Ovary (tissue), 9 donors: ENCODE data around the gene ATF2. TPM values are rescaled to one million over a fixed set of nuclear protein-coding genes. Genes with fewer than 3 reads are reported as not detected.

Experiments
- DNase-seq, 5 donors: peaks; one replicate each; pipeline ENCODE4 v3.0.0-alpha.2; 2019 to 2020
- H3K27ac ChIP-seq, 2 donors: fragments of 200-600 bp; one replicate each; pipeline versions ENCODE4 v1.5.1 to v1.8.0; 2019 to 2022
- H3K27me3 ChIP-seq: fragments of 200-600 bp; one replicate; pipeline ENCODE4 v1.8.0; 2022
- H3K36me3 ChIP-seq: fragments of 200-600 bp; sonication (generic); one replicate; pipeline ENCODE4 v1.5.1; 2019
- H3K4me1 ChIP-seq: one replicate; pipeline ENCODE4 v1.8.1; 2013; ENCODE audit warnings: mild to moderate bottlenecking, moderate library complexity; ENCODE audit not compliant: insufficient read depth
- H3K4me3 ChIP-seq: fragments of 200-600 bp; sonication (generic); one replicate; pipeline ENCODE4 v1.5.1; 2017
- H3K9me3 ChIP-seq, 2 donors: fragments of 200-600 bp in 1 of 2; sonication (generic) in 1 of 2; one replicate each; pipeline versions ENCODE4 v1.5.1 to v1.8.1; 2013 to 2019; ENCODE audit warnings: mild to moderate bottlenecking in 1 of 2, moderate library complexity in 1 of 2
- EP300 ChIP-seq: sonication (generic); formaldehyde crosslinking; IDR thresholded peaks from one replicate; pipeline ENCODE4 v1.6.1; 2017; ENCODE audit warnings: antibody characterized with exemption
- POLR2A ChIP-seq: fragments of 450-650 bp; IDR thresholded peaks from one replicate; pipeline ENCODE4 v1.6.1; 2017; ENCODE audit warnings: antibody characterized with exemption, mild to moderate bottlenecking, moderate library complexity
- WGBS, 3 donors: extraction: QIAGEN DNeasy Blood & Tissue Kit in 1 of 3; methylation state at CpG; one replicate each; pipeline versions ENCODE4 v1.1.5 to v1.1.7; 2013 to 2017; 5-methylcytosine and 5-hydroxymethylcytosine counted together
- intact Hi-C, 4 donors: fragments of 100-400 bp; cut with DNase I; formaldehyde crosslinking; loops; one replicate each; pipeline versions ENCODE4 v1.11.0 to v1.15.1; 2022 to 2023
- polyA plus RNA-seq, 2 donors: library from polyadenylated mRNA; stranded (reverse); fragments of 200-250 nt in 1 of 2; fragments of 350-450 nt in 1 of 2; fragmentation: Illumina TruSeq in 1 of 2; extraction: RNeasy Lipid Tissue Mini Kit (QIAGEN cat#74804) in 1 of 2; gene quantifications; one replicate each; pipeline ENCODE4 v1.2.3, GENCODE V29; 2013 to 2014
- total RNA-seq, 7 donors: library from RNA; depleted of rRNA in 2 of 7; stranded (reverse); fragments of >200 nt in 2 of 7; fragmentation: NEBNext Ultra II Directional in 3 of 7; extraction: Animal tissue kit (Norgen Biotek cat#: 25700) in 3 of 7; gene quantifications; one replicate each; pipeline versions ENCODE4 v1.1.0 to v1.2.4, GENCODE V29; 2016 to 2023
- TF ChIP-seq, protein P1 (sequence below), 3 donors: fragments of 450-650 bp in 2 of 3; fragments of 200-600 bp in 1 of 3; IDR thresholded peaks; one replicate each; pipeline versions ENCODE4 v1.5.1 to v1.8.0; 2016 to 2022; ENCODE audit warnings: antibody characterized with exemption in 3 of 3, mild to moderate bottlenecking in 1 of 3
- donor health status: DM: no; HTN: no; CAD: no; lungs with moderate emphysema.
- donor health status: DM: no; HTN: no; CAD: no.
- donor health status: Bipolar disorder and iron deficiency.
- donor health status: DM: yes; HTN: yes; CAD: no.
- donor health status: DM: no; HTN: no; CAD: no.
- donor health status: DM: yes; HTN: yes; CAD: no.

Gene ATF2
- total and polyA plus RNA-seq, 9 donors, result 21.4 to 69.8 (median 54.5) TPM

- H3K27me3 ChIP-seq, result no peaks in the 10 kb centered on the region
- H3K4me3 ChIP-seq, result peak overlapping the region; percentile 98
- no peak for DNase-seq
- intact Hi-C loops, result no loop called here
- 40 to 60% (median 59%) methylated on average over 5 of the region's 5 CpGs for WGBS, 3 donors
- no peaks in the 10 kb centered on the region for H3K36me3 ChIP-seq
- peak overlapping the region; percentile 72 to 85 for H3K27ac ChIP-seq
- H3K4me1 ChIP-seq, result no peaks in the 10 kb centered on the region
- TF ChIP-seq EP300 (no peak), POLR2A (no peak)
- TF ChIP-seq, protein P1, sequence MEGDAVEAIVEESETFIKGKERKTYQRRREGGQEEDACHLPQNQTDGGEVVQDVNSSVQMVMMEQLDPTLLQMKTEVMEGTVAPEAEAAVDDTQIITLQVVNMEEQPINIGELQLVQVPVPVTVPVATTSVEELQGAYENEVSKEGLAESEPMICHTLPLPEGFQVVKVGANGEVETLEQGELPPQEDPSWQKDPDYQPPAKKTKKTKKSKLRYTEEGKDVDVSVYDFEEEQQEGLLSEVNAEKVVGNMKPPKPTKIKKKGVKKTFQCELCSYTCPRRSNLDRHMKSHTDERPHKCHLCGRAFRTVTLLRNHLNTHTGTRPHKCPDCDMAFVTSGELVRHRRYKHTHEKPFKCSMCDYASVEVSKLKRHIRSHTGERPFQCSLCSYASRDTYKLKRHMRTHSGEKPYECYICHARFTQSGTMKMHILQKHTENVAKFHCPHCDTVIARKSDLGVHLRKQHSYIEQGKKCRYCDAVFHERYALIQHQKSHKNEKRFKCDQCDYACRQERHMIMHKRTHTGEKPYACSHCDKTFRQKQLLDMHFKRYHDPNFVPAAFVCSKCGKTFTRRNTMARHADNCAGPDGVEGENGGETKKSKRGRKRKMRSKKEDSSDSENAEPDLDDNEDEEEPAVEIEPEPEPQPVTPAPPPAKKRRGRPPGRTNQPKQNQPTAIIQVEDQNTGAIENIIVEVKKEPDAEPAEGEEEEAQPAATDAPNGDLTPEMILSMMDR (IDR thresholded peaks at IDR 0.05), result no peak
- no peaks in the 10 kb centered on the region for H3K9me3 ChIP-seq
These were observed 13.9 kb upstream of the ATF2 start for GRCh38 chr2:175181877-175182308.

DNA sequence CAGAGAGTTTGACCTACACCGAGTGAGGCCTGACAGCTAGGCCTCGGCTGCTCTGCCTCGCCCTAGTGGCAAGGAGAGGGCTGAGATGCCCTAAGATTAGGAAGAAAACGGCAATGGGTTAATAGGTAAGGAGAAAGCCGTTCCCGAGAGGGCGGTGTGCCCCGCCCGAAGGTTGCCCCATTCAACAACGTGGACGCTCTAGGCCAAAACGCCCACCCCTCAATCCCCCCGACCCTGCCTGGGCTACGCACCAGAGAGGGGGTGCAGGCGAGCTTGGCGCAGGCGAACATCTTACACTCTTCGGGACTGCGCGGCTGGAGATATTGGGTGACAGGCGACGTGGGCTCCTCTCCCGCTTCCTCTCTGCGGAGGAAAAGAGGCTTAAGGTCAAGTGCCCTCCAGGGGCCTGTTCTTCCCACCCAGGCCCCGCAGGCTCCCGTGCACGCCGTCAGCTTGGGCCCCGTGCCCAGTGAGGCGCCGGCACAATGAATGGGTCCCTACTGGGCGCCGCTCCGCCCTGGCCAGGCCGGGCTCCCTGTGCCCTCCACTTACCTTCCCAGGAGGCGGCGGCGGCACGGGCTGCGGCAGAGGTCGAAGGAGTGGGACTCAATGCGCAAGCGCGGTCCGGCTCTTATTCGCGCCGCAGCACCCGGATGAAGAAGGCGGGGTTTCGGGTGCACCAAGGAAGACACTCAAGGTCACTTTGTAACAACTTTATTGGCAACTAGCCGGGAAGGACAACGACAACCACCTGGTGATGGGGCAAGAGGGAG, 13.3 kb upstream of the ATF2 start, which contains the start of gene ATP5MC3:
Gene ATP5MC3 (minus strand): TSS at position 607 of the 773 bp plus-strand sequence. CDS start 317 bp downstream, at position 290.
- no peaks in the 10 kb centered on the region for H3K36me3 ChIP-seq
- intact Hi-C loops, result no loop called here
- TF ChIP-seq, protein P1 (IDR thresholded peaks at IDR 0.05), result no peak
- peak; percentile 37 for TF ChIP-seq POLR2A
- DNase-seq, result peak; percentile 91 to 95 (median 92)
- no peaks in the 10 kb centered on the region for H3K4me1 ChIP-seq
- no peaks in the 10 kb centered on the region for H3K27me3 ChIP-seq
- H3K4me3 ChIP-seq, result peak within 1 kb of the TSS; percentile 98
- H3K9me3 ChIP-seq, result no peaks in the 10 kb centered on the region
- WGBS, 3 donors, result 0 to 1% (median 1%) methylated on average over 52 to 53 of the region's 53 CpGs
- H3K27ac ChIP-seq, result peak within 1 kb of the TSS; percentile 72 to 85

- peak; percentile 20 to 52 (median 25) for DNase-seq
- Histone ChIP-seq H3K4me1 (no peaks in the 10 kb centered on the region), H3K27me3 (no peaks in the 10 kb centered on the region), H3K27ac (peak overlapping the region; percentile 72 to 85), H3K4me3 (peak overlapping the region; percentile 98), H3K9me3 (no peaks in the 10 kb centered on the region), H3K36me3 (no peaks in the 10 kb centered on the region)
- WGBS, 3 donors, result 4 to 5% (median 4%) methylated on average over 10 of the region's 10 CpGs
- no peak for TF ChIP-seq POLR2A
- no peak for TF ChIP-seq EP300
- TF ChIP-seq, protein P1 (IDR thresholded peaks at IDR 0.05), result no peak
- intact Hi-C loops, result no loop called here
These were observed 12.7 kb upstream of the ATF2 start for GRCh38 chr2:175180701-175181103.

DNA sequence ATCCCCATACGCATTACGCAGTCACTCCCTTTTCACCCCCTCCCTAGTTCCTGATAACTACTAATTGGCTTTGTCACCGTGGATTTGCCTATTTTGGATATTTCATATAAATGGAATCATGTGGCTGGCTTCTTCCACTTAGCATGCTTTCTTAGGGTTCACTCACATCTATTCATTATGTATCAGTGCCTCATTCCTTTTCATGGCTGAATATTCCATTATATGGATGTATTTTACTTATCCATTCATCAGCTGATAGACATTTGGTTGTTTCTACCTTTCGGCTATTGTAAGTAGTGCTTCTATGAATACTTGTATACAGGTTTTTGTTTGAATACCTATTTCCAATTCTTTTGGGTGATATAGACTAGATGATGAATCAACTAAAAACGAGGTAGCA, 8.6 kb upstream of the ATF2 start:
- H3K9me3 ChIP-seq, result no peaks in the 10 kb centered on the region
- intact Hi-C loops, result no loop called here
- no peaks in the 10 kb centered on the region for H3K4me1 ChIP-seq
- no peaks in the 10 kb centered on the region for H3K27me3 ChIP-seq
- H3K4me3 ChIP-seq, result no peak overlapping the region
- DNase-seq, result no peak
- no peaks in the 10 kb centered on the region for H3K36me3 ChIP-seq
- TF ChIP-seq POLR2A (no peak), EP300 (no peak)
- TF ChIP-seq, protein P1 (IDR thresholded peaks at IDR 0.05), result no peak
- WGBS, 3 donors, result 65 to 76% (median 75%) methylated on average over 5 of the region's 5 CpGs
- H3K27ac ChIP-seq, result no peak overlapping the region
